DOHH2 (cell line): ENCODE measurements around the gene OR51F2.
"Not testable (repeated sequence)": the region's sequence is repeated elsewhere in the genome, so short reads cannot be mapped to it uniquely, and the experiment has no call there.

Experiments used
- H3F3A ChIP-seq: fragments of 200-600 bp; sonication (generic), shearing (Covaris generic); 2 replicates; pipeline ENCODE4 v1.6.0; 2016; ENCODE audit warnings: antibody characterized with exemption, mild to moderate bottlenecking; ENCODE audit not compliant: control insufficient read depth, insufficient read depth
- H3K27ac ChIP-seq: fragments of 200-600 bp; sonication (generic); 2 replicates; pipeline ENCODE4 v1.5.1; 2014; ENCODE audit warnings: low read depth, mild to moderate bottlenecking, low read length, moderate library complexity
- H3K27me3 ChIP-seq: fragments of 200-600 bp; sonication (generic); 2 replicates; pipeline ENCODE4 v1.6.1; 2014; ENCODE audit warnings: mild to moderate bottlenecking, low read length, mixed read lengths; ENCODE audit not compliant: control insufficient read depth
- H3K36me3 ChIP-seq: fragments of 200-600 bp; sonication (generic); 2 replicates; pipeline ENCODE4 v1.6.1; 2014; ENCODE audit warnings: mild to moderate bottlenecking, low read length, moderate library complexity, mixed read lengths; ENCODE audit not compliant: control insufficient read depth
- H3K4me1 ChIP-seq: fragments of 200-600 bp; sonication (generic); 2 replicates; pipeline ENCODE4 v1.6.1; 2014; ENCODE audit warnings: mild to moderate bottlenecking, low read length, mixed read lengths; ENCODE audit not compliant: control insufficient read depth
- H3K4me2 ChIP-seq: fragments of 200-600 bp; sonication (generic); 2 replicates; pipeline ENCODE4 v1.6.0; 2014; ENCODE audit warnings: mild to moderate bottlenecking, low read length, moderate library complexity
- H3K4me3 ChIP-seq: fragments of 200-600 bp; sonication (generic); 2 replicates; pipeline ENCODE4 v1.5.1; 2014; ENCODE audit warnings: mild to moderate bottlenecking, low read length, mixed read lengths
- H3K79me2 ChIP-seq: fragments of 200-600 bp; sonication (generic); 2 replicates; pipeline ENCODE4 v1.6.1; 2014; ENCODE audit warnings: mild to moderate bottlenecking, low read length, mixed read lengths; ENCODE audit not compliant: control insufficient read depth
- H3K9me2 ChIP-seq: fragments of 200-600 bp; sonication (generic); replicated peaks from 2 replicates; pipeline ENCODE4 v1.6.1; 2014; ENCODE audit warnings: mild to moderate bottlenecking, low read length, mixed read lengths; ENCODE audit not compliant: control insufficient read depth
- H3K9me3 ChIP-seq: fragments of 200-600 bp; sonication (generic); 2 replicates; pipeline ENCODE4 v1.6.1; 2014; ENCODE audit warnings: antibody characterized with exemption, low read length, mixed read lengths; ENCODE audit not compliant: control insufficient read depth, insufficient read depth
- H4K20me1 ChIP-seq: fragments of 200-600 bp; sonication (generic); 2 replicates; pipeline ENCODE4 v1.6.0; 2014; ENCODE audit warnings: low read depth, mild to moderate bottlenecking, antibody characterized with exemption, low read length, moderate library complexity; ENCODE audit not compliant: control insufficient read depth, insufficient read depth
- EZH2phosphoT487 ChIP-seq: fragments of 200-600 bp; sonication (generic); IDR thresholded peaks from 2 replicates; pipeline ENCODE4 v1.6.1; 2017; ENCODE audit warnings: borderline replicate concordance, mild to moderate bottlenecking, antibody characterized with exemption, low read length, moderate library complexity, mixed read lengths
- TF ChIP-seq, protein P1 (sequence below): fragments of 200-600 bp; sonication (generic); IDR thresholded peaks from one replicate; pipeline ENCODE4 v1.5.1; 2014; ENCODE audit warnings: antibody characterized with exemption, mild to moderate bottlenecking, low read depth, low read length; ENCODE audit not compliant: poor library complexity, severe bottlenecking

Gene OR51F2

DNA sequence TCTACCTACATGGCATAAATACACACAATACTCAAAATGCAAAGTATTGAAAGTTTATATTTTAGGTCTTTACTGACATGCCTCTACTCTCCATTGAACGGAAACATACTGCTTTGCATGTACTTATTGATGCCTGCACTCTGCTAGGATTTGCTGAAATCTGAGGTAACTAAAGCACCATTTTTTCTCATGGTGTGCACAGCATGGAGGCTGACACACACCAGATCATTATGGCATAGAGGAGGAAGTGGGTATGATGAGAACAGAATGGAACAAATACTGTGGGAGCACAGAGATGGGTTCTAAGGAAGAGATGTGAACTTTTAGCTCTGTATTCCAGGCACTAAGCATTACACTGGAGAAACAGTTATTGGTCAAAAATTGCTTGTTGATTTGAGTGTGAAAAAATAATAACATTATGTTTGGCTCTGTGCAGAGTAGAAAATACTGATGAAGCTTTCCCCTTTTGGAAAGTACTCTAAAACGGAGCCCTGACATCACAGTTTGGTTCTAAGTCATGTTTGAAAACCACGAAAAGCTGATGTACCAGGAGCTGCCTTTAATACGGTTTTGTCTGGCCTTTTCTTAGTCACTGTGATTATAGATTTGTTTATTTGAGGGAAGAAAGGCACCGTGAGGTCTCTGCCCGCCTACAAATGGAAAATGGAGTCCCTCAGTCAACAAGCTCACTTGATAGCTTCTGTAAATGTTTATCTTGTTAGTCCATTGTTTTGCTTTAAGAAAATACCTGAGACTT is 22.5 kb upstream of the OR51F2 start:
- Histone ChIP-seq H4K20me1 (no peaks in the 10 kb centered on the region), H3K36me3 (no peaks in the 10 kb centered on the region), H3K9me3 (no peaks in the 10 kb centered on the region), H3K4me2 (no peak overlapping the region), H3K27ac (no peak overlapping the region), H3F3A (no peaks in the 10 kb centered on the region), H3K9me2 (no peaks in the 10 kb centered on the region), H3K27me3 (no peaks in the 10 kb centered on the region), H3K4me1 (no peaks in the 10 kb centered on the region), H3K79me2 (no peaks in the 10 kb centered on the region), H3K4me3 (no peak overlapping the region)
- TF ChIP-seq, protein P1, sequence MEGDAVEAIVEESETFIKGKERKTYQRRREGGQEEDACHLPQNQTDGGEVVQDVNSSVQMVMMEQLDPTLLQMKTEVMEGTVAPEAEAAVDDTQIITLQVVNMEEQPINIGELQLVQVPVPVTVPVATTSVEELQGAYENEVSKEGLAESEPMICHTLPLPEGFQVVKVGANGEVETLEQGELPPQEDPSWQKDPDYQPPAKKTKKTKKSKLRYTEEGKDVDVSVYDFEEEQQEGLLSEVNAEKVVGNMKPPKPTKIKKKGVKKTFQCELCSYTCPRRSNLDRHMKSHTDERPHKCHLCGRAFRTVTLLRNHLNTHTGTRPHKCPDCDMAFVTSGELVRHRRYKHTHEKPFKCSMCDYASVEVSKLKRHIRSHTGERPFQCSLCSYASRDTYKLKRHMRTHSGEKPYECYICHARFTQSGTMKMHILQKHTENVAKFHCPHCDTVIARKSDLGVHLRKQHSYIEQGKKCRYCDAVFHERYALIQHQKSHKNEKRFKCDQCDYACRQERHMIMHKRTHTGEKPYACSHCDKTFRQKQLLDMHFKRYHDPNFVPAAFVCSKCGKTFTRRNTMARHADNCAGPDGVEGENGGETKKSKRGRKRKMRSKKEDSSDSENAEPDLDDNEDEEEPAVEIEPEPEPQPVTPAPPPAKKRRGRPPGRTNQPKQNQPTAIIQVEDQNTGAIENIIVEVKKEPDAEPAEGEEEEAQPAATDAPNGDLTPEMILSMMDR = no peak
- TF ChIP-seq EZH2phosphoT487 = no peak

GRCh38 chr11:4801316-4801715 is 19.8 kb upstream of the OR51F2 start:
- H3K36me3 ChIP-seq, H3F3A ChIP-seq, H3K9me2 ChIP-seq, H3K4me2 ChIP-seq, H4K20me1 ChIP-seq, H3K4me3 ChIP-seq, H3K27me3 ChIP-seq, H3K27ac ChIP-seq, H3K9me3 ChIP-seq, H3K79me2 ChIP-seq, H3K4me1 ChIP-seq: not testable (repeated sequence)

DNA sequence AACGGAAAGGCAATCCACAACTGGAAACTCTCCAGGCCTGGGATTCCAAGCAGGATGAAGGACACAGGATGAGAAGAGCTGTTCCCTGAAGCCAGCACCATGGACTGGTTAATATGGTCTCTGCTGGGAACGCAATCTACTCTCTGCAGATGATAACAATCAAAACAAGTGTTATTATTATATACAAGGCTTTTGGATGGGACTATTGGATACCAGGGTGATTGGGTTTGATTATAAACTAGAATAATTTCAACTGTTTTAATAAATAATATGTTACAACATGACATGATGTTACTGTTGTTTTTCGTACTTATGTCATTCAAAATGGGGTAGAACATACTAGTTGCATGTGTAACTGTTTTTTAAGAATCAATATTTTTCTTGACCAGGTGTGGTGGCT is 16.8 kb upstream of the OR51F2 start, which contains the start of gene OR52R1:
OR52R1 (minus strand) TSS at position 101 of the 400 bp plus-strand sequence; CDS start at position 101, 0 bp downstream.
- TF ChIP-seq, protein P1 = no peak
- no peak for TF ChIP-seq EZH2phosphoT487
- Histone ChIP-seq H3K9me2 (no peaks in the 10 kb centered on the region), H3K9me3 (no peaks in the 10 kb centered on the region), H3K79me2 (no peaks in the 10 kb centered on the region), H3K27ac (no peak within 1 kb of the TSS), H3K27me3 (no peaks in the 10 kb centered on the region), H4K20me1 (no peaks in the 10 kb centered on the region), H3K4me1 (no peaks in the 10 kb centered on the region), H3K36me3 (no peaks in the 10 kb centered on the region), H3F3A (no peaks in the 10 kb centered on the region), H3K4me3 (no peak within 1 kb of the TSS), H3K4me2 (no peak within 1 kb of the TSS)

DNA sequence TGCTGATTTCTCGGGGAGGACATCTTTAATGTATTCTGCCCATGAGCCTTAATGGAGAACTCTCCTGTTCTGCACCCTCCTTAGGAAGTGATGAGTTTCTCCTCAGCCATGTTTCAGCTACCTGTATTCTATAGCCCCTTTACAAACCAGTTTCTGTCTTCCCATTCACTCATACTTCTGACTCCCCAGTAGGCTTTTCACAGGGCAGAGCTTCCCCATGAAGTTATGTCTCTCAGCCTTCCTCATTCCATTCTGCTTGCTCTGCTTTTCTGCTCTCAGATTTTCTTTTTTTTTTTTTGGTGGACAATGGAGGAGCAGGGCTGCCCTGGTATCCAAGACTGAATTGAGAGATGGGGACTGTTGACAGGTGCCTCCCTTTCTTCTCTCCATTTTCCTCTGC is 12.6 kb upstream of the OR51F2 start:
- H3F3A ChIP-seq = no peaks in the 10 kb centered on the region
- no peak overlapping the region for H3K27ac ChIP-seq
- H3K79me2 ChIP-seq = no peaks in the 10 kb centered on the region
- no peaks in the 10 kb centered on the region for H3K27me3 ChIP-seq
- H3K4me3 ChIP-seq = no peak overlapping the region
- TF ChIP-seq, protein P1 = no peak
- no peak for TF ChIP-seq EZH2phosphoT487
- no peaks in the 10 kb centered on the region for H3K4me1 ChIP-seq
- H3K36me3 ChIP-seq = no peaks in the 10 kb centered on the region
- no peaks in the 10 kb centered on the region for H3K9me2 ChIP-seq
- no peak overlapping the region for H3K4me2 ChIP-seq
- H3K9me3 ChIP-seq = no peaks in the 10 kb centered on the region
- no peaks in the 10 kb centered on the region for H4K20me1 ChIP-seq
